ENCODE data around the gene FAM241A.

The FAM241A gene

DNA sequence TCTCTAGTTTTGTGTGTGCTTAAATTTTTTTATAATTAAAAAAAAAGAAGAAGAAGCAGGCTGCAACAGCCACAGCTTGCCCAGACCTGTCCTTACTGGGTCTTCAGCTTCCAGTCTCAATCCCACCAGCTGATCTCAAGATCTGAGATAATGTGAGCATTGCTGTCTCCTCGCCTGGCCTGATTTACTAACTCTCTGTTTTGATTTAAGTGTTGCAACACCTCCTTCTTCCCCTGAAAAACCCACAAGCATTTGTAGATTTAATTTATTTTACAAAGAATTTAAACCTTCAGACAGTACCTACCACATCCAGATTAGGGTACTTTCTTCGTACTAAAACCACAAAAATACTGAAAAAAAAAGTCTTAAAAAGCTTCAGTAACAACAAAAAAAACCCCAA is 38.0 kb downstream of the FAM241A start:
- H3K4me3 ChIP-seq (ENCODE audit: low read depth, low read length), result no peak overlapping the region
- no peak for TF ChIP-seq CTCF (IDR thresholded peaks at IDR 0.05; ENCODE audit: borderline replicate concordance, insufficient read depth, low read depth, low read length)

DNA sequence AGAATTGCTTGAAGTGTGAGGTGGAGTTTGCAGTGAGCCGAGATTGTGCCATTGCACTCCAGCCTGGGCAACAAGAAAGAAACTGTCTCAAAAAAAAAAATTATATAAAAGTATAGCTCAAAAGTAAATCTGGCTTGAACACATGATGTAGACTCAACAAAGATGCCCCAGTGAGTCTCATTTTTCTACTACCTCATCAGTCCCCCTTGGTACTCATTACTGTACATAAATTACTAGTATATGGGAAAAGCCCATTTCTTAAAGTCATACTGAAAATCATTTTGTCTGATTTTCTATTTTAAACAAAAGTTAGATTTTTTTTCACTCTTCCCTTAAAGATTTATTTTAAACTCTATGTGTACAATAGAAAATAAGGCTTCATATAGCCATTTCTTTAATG is 39.2 kb downstream of the FAM241A start:
- TF ChIP-seq CTCF (IDR thresholded peaks at IDR 0.05; ENCODE audit: borderline replicate concordance, insufficient read depth, low read depth, low read length), result no peak
- H3K4me3 ChIP-seq (ENCODE audit: low read depth, low read length), result no peak overlapping the region

GRCh38 chr4:112185334-112185733 is 40.1 kb downstream of the FAM241A start:
- H3K4me3 ChIP-seq (ENCODE audit: low read depth, low read length), result no peak overlapping the region
- TF ChIP-seq CTCF (IDR thresholded peaks at IDR 0.05; ENCODE audit: borderline replicate concordance, insufficient read depth, low read depth, low read length), result no peak

- no peak for TF ChIP-seq CTCF (IDR thresholded peaks at IDR 0.05; ENCODE audit: borderline replicate concordance, insufficient read depth, low read depth, low read length)
- no peak overlapping the region for H3K4me3 ChIP-seq (ENCODE audit: low read depth, low read length)
These were observed 40.8 kb downstream of the FAM241A start for GRCh38 chr4:112185740-112186670.

- no peak overlapping the region for H3K4me3 ChIP-seq (ENCODE audit: low read depth, low read length)
- TF ChIP-seq CTCF (IDR thresholded peaks at IDR 0.05; ENCODE audit: borderline replicate concordance, insufficient read depth, low read depth, low read length), result no peak
These were observed 44.5 kb downstream of the FAM241A start for GRCh38 chr4:112189754-112190153.

DNA sequence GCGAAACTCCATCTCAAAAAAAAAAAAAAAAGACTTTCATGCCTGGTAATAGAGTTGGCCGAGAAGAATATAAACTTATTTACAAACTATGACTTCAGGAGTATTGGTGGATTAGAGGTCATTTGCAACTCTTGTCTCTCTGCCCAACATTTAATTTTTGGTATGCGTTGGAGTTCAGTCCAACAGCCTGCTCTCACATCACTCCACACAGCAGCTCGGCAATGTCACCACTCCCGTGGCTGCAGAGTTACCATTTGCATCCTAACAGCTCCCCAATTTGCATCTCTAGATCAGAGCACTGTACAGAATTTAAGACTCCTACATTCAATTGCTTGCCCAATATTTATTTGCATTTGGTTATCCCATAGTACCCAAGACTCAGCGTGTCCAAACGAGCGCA is 45.4 kb downstream of the FAM241A start:
- TF ChIP-seq CTCF (IDR thresholded peaks at IDR 0.05; ENCODE audit: borderline replicate concordance, insufficient read depth, low read depth, low read length), result no peak
- no peak overlapping the region for H3K4me3 ChIP-seq (ENCODE audit: low read depth, low read length)

DNA sequence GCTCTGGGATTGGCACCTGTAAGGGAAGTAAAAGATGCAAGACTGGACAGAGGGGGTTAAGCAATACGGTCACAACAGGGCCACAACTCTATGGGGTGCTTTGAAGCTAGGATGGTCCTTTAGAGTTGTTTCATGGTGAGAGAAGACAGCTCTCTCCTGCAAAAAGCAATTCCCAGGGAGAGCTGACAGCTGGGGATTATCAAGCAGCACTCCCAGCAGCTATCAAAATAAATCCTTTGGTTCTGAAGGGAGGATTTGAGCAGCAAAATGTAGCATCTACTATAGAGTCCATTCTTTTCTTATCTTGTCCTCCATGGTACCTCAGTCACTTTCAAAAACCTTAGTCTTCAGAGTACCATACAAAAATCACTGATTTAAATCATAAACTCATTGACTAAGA is 51.2 kb downstream of the FAM241A start:
- H3K4me3 ChIP-seq (ENCODE audit: low read depth, low read length), result no peak overlapping the region
- no peak for TF ChIP-seq CTCF (IDR thresholded peaks at IDR 0.05; ENCODE audit: borderline replicate concordance, insufficient read depth, low read depth, low read length)
